ENCODE data around the gene CPT2. TPM values are rescaled to one million over a fixed set of nuclear protein-coding genes. Genes with fewer than 3 reads are reported as not detected.
"Not testable (repeated sequence)": the region's sequence is repeated elsewhere in the genome, so short reads cannot be mapped to it uniquely, and the experiment has no call there.

The CPT2 gene
- total RNA-seq, 1 experiment from 2014 or later: 14.4 TPM

GRCh38 chr1:53203466-53203865 lies 6.8 kb downstream of the CPT2 start:
- Mint-ChIP-seq H3K36me3 (ENCODE audit: insufficient read depth, unreplicated experiment) (peaks cover 35% of the 10 kb centered on the region), H3K4me3 (ENCODE audit: unreplicated experiment) (no peak overlapping the region), H3K4me1 (ENCODE audit: low read depth, unreplicated experiment) (no peaks in the 10 kb centered on the region), H3K27ac (ENCODE audit: unreplicated experiment) (no peak overlapping the region), H3K9me3 (ENCODE audit: unreplicated experiment) (peaks cover 34% of the 10 kb centered on the region), H3K27me3 (ENCODE audit: insufficient read depth, unreplicated experiment) (no peaks in the 10 kb centered on the region)
- ChIA-PET POLR2A (no interaction called here), CTCF (no interaction called here)
- TF ChIP-seq, protein P1, sequence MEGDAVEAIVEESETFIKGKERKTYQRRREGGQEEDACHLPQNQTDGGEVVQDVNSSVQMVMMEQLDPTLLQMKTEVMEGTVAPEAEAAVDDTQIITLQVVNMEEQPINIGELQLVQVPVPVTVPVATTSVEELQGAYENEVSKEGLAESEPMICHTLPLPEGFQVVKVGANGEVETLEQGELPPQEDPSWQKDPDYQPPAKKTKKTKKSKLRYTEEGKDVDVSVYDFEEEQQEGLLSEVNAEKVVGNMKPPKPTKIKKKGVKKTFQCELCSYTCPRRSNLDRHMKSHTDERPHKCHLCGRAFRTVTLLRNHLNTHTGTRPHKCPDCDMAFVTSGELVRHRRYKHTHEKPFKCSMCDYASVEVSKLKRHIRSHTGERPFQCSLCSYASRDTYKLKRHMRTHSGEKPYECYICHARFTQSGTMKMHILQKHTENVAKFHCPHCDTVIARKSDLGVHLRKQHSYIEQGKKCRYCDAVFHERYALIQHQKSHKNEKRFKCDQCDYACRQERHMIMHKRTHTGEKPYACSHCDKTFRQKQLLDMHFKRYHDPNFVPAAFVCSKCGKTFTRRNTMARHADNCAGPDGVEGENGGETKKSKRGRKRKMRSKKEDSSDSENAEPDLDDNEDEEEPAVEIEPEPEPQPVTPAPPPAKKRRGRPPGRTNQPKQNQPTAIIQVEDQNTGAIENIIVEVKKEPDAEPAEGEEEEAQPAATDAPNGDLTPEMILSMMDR (IDR thresholded peaks at IDR 0.05; ENCODE audit: insufficient read depth in 1 of 2, low read depth in 1 of 2, low read length in 1 of 2, severe bottlenecking in 1 of 2, unreplicated experiment in 1 of 2): no peak
- DNase-seq: no peak
- Histone ChIP-seq H3K27me3 (replicated peaks; ENCODE audit: control insufficient read depth, insufficient read depth, low read length) (no peaks in the 10 kb centered on the region), H3K36me3 (ENCODE audit: control insufficient read depth, insufficient read depth, low read length) (peaks cover 5% of the 10 kb centered on the region; the same call in 1 of the 2 replicates), H3K9me3 (peaks cover 16% of the 10 kb centered on the region), H3K4me3 (ENCODE audit: low read depth, low read length) (no peak overlapping the region), H3K4me1 (no peaks in the 10 kb centered on the region)
- no TSS peak for BruUV-seq (replicated peaks)
- intact Hi-C loops (cut with micrococcal nuclease; ENCODE audit: unreplicated experiment): no loop called here

GRCh38 chr1:53205496-53205895 lies 8.9 kb downstream of the CPT2 start:
- intact Hi-C loops (cut with micrococcal nuclease; ENCODE audit: unreplicated experiment); DNase-seq; BruUV-seq (replicated peaks); H3K4me3 ChIP-seq (ENCODE audit: low read depth, low read length); H3K27ac Mint-ChIP-seq (ENCODE audit: unreplicated experiment); H3K4me3 Mint-ChIP-seq (ENCODE audit: unreplicated experiment); H3K4me1 ChIP-seq; H3K27me3 Mint-ChIP-seq (ENCODE audit: insufficient read depth, unreplicated experiment); H3K36me3 ChIP-seq (ENCODE audit: control insufficient read depth, insufficient read depth, low read length); CTCF ChIA-PET; POLR2A ChIA-PET; H3K4me1 Mint-ChIP-seq (ENCODE audit: low read depth, unreplicated experiment); H3K27me3 ChIP-seq (replicated peaks; ENCODE audit: control insufficient read depth, insufficient read depth, low read length): not testable (repeated sequence)
- H3K9me3 Mint-ChIP-seq (ENCODE audit: unreplicated experiment): peaks cover 34% of the 10 kb centered on the region
- H3K36me3 Mint-ChIP-seq (ENCODE audit: insufficient read depth, unreplicated experiment): peaks cover 35% of the 10 kb centered on the region
- peaks cover 16% of the 10 kb centered on the region for H3K9me3 ChIP-seq

DNA sequence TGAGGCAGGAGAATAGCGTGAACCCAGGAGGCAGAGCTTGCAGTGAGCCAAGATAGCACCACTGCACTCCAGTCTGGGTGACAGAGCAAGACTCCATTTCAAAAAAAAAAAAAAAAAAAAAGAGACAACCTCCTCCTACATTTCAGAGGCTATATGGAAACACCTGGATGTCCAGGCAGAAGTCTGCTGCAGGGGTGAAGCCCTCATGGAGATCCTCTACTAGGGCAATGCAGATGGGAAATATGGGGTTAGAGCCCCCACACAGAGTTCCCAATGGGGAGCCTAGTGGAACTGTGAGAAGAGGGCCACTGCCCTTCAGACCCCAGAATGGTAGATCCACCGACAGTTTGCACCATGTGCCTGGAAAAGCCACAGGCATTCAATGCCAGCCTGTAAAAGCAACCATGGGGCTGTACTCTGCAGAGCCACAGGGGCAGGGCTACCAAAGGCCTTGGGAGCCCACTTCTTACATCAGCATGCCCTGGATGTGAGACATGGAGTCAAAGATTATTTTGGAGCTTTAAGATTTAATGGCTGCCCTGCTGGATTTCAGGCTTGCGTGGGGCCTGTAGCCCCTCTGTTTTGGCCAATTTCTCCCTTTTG lies 9.6 kb downstream of the CPT2 start:
- H3K27me3 Mint-ChIP-seq (ENCODE audit: insufficient read depth, unreplicated experiment); H3K4me3 Mint-ChIP-seq (ENCODE audit: unreplicated experiment); H3K27ac Mint-ChIP-seq (ENCODE audit: unreplicated experiment); intact Hi-C loops (cut with micrococcal nuclease; ENCODE audit: unreplicated experiment); BruUV-seq (replicated peaks); H3K4me1 ChIP-seq; H3K4me3 ChIP-seq (ENCODE audit: low read depth, low read length); H3K27me3 ChIP-seq (replicated peaks; ENCODE audit: control insufficient read depth, insufficient read depth, low read length); CTCF ChIA-PET; H3K36me3 ChIP-seq (ENCODE audit: control insufficient read depth, insufficient read depth, low read length); POLR2A ChIA-PET; H3K4me1 Mint-ChIP-seq (ENCODE audit: low read depth, unreplicated experiment): not testable (repeated sequence)
- Mint-ChIP-seq H3K36me3 (ENCODE audit: insufficient read depth, unreplicated experiment) (peaks cover 35% of the 10 kb centered on the region), H3K9me3 (ENCODE audit: unreplicated experiment) (peaks cover 34% of the 10 kb centered on the region)
- H3K9me3 ChIP-seq: peaks cover 16% of the 10 kb centered on the region
- peak; percentile 30 to 43 for DNase-seq

- no peaks in the 10 kb centered on the region for H3K27me3 Mint-ChIP-seq (ENCODE audit: insufficient read depth, unreplicated experiment)
- no TSS peak for BruUV-seq (replicated peaks)
- DNase-seq: no peak
- CTCF ChIA-PET: no interaction called here
- H3K4me1 ChIP-seq: no peaks in the 10 kb centered on the region
- H3K9me3 ChIP-seq: peaks cover 16% of the 10 kb centered on the region
- H3K36me3 ChIP-seq (ENCODE audit: control insufficient read depth, insufficient read depth, low read length): peaks cover 5% of the 10 kb centered on the region; the same call in 1 of the 2 replicates
- intact Hi-C loops (cut with micrococcal nuclease; ENCODE audit: unreplicated experiment): no loop called here
- TF ChIP-seq, protein P1 (IDR thresholded peaks at IDR 0.05; ENCODE audit: insufficient read depth in 1 of 2, low read depth in 1 of 2, low read length in 1 of 2, severe bottlenecking in 1 of 2, unreplicated experiment in 1 of 2): no peak
- peaks cover 34% of the 10 kb centered on the region for H3K9me3 Mint-ChIP-seq (ENCODE audit: unreplicated experiment)
- no peaks in the 10 kb centered on the region for H3K4me1 Mint-ChIP-seq (ENCODE audit: low read depth, unreplicated experiment)
- H3K36me3 Mint-ChIP-seq (ENCODE audit: insufficient read depth, unreplicated experiment): peaks cover 35% of the 10 kb centered on the region
- H3K27me3 ChIP-seq (replicated peaks; ENCODE audit: control insufficient read depth, insufficient read depth, low read length): no peaks in the 10 kb centered on the region
- no peak overlapping the region for H3K27ac Mint-ChIP-seq (ENCODE audit: unreplicated experiment)
- no peak overlapping the region for H3K4me3 ChIP-seq (ENCODE audit: low read depth, low read length)
- H3K4me3 Mint-ChIP-seq (ENCODE audit: unreplicated experiment): no peak overlapping the region
- POLR2A ChIA-PET: no interaction called here
These were observed 10.2 kb downstream of the CPT2 start for GRCh38 chr1:53206735-53207379.
